H4 (cell line): ENCODE data around the gene ARID1B. TPM values are rescaled to one million over a fixed set of nuclear protein-coding genes. Genes with fewer than 3 reads are reported as not detected.

Source experiments
- DNase-seq: peaks from one replicate; pipeline ENCODE4 v3.0.0-alpha.2; 2015; ENCODE audit warnings: low spot score
- total RNA-seq: library from RNA; depleted of rRNA; stranded (reverse); fragments of >200 nt; shearing (Covaris generic); gene quantifications from 2 replicates; pipeline ENCODE4 v1.2.3, GENCODE V29; 2014

Gene ARID1B
- total RNA-seq, 1 experiment from 2014 or later: 5.6 TPM

GRCh38 chr6:157075549-157076450 is 298.6 kb downstream of the ARID1B start:
- DNase-seq: no peak

- DNase-seq: no peak
These were observed 299.3 kb downstream of the ARID1B start for GRCh38 chr6:157076451-157076822.

- DNase-seq: no peak
These were observed 300.1 kb downstream of the ARID1B start for GRCh38 chr6:157077251-157077650.

DNA sequence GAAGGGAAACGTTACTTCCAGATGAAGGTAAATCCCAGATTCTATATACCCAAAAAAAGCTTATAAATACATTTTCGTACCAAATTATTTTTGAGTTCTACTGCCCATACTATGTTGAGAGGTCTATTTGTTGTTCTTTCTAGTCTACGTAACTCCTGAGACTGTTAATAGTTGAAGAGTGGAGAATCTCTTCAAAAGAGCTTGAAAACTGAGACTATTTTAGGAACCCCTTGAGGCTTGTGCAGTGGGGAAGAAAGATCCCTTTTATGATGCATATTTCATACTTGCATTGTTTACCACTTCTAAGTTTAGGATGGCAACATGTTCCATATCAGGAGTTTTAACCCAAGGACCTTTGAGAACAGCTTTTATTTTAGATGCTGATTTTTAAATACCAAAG is 301.1 kb downstream of the ARID1B start:
- no peak for DNase-seq

DNA sequence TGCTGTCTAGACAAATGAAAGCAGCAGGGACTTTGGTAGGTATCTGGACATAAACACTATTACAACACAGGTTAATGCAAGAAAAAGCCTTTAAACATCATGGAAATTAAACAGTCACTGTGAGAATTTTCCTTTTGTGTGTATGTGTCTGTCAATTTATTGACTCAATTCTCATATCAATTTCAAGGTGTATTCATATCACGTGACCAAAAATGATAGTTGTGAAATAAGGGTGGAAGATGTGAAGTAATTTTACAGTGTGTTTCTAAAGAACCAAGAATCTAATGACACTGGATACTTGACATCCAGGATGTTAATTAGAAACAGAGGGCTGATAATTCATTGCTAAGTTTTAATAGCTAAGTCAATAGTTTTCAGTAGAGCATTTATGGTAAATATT is 302.1 kb downstream of the ARID1B start:
- DNase-seq: no peak

DNA sequence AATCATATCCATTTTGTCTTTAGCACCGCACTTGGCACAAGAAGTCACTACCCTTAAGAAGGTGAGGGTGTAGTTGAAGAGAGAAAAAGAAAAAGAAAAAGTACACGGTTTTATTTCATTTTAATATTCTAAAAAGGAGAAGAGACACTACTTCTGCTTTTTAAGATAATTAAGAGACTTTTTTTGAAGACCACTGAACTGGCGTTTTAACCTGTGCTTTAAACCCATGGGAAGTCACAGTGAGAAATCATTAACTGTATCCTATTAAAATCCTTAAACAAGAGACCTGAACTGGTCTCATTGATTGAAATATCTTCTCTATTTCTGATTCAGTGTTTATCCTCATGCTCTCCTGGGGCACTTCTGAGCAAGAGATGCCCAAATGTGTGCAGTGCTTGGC is 302.6 kb downstream of the ARID1B start:
- DNase-seq: no peak

GRCh38 chr6:157080986-157081391 is 303.8 kb downstream of the ARID1B start:
- DNase-seq: no peak

GRCh38 chr6:157083343-157083742 is 306.2 kb downstream of the ARID1B start:
- DNase-seq: no peak

DNA sequence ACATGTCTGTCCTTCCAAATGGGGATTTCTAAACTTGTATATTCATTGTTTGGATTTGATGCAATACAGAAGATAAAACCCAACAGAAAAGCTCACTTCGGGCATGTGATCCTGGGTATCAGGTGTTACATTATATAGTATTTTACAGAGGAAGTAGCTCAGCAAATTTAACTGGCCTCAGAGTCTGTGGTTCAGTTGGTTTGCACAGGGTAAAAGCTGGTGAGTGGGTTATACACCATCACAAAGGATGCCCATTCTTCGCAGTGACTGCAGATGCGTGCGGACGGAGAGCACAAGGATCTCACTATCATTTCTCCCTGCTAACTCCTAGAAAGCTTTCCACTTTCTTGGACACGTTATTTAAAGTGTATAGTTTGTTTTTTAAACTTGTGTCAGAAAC is 309.5 kb downstream of the ARID1B start:
- DNase-seq: no peak

DNA sequence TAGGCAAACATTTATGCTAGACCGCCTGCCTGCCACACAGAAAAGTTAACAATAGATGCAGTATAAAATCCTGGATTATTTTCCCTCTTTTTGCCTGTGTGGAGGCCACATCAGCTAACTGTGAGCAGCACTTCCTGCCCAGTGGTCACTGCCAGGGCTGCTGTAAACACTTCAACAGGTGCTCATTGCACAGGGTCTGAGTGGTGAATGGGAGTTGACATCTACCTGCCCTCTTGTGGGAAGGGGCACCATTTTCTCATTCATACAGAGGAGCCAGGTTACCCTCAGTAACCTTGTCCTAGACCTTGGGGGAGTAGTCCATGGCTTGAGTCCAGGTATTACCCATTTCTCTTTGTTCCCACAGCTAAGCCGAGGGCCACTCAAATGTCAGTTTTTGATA is 310.8 kb downstream of the ARID1B start:
- DNase-seq: no peak

DNA sequence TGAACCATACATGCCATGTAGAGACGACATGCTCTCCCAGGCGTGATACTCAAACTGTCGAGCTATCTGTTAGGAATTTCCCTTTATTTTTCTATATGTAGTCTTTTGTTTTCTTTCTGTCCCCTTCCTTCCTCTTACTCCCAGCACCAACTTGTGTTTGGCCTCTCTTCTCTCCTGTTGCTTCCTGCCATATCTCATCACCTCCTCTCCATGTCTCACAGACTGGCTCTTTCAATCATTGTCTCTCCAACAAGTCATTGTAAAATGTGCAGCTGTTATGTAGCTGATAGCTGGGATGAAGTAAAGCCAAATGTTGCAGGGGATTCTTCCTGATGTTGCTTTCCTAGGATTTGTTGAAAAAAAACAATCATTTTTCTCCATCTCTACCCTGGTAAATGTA is 311.7 kb downstream of the ARID1B start:
- DNase-seq: no peak

GRCh38 chr6:157089258-157089657 is 312.1 kb downstream of the ARID1B start:
- DNase-seq: no peak

- no peak for DNase-seq
These were observed 312.7 kb downstream of the ARID1B start for GRCh38 chr6:157089851-157090250.

GRCh38 chr6:157090736-157091135 is 313.6 kb downstream of the ARID1B start:
- no peak for DNase-seq

GRCh38 chr6:157091243-157091642 is 314.1 kb downstream of the ARID1B start:
- DNase-seq: no peak

DNA sequence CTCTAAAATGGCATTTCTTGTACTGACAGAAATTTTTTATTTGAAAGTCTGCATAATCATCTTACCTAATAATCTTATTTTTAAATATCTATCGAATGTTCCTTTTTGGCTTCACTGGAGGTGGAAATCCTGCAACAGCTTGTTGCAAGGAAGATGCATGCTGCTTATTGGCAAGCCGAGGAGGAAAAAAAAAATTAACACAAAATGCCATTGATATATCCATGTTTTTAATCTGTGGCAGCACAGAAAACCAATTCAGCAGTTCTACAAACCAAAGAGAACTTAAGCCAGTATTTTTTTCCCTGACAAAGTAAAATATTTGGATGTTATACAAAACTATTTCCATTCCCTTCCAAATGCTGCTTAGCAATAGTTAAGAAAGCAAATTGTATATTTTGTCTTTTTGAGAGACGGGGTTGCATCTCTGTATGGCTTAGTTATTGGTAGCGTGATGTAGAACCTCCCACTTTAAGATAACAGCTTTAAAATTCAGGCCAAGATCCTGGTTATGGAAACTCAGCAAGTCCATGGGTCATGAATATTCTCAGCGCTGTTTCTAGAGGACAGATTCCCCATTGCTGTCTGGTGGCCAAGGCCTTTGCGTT is 314.8 kb downstream of the ARID1B start:
- DNase-seq: no peak

- no peak for DNase-seq
These were observed 315.6 kb downstream of the ARID1B start for GRCh38 chr6:157092736-157093135.

DNA sequence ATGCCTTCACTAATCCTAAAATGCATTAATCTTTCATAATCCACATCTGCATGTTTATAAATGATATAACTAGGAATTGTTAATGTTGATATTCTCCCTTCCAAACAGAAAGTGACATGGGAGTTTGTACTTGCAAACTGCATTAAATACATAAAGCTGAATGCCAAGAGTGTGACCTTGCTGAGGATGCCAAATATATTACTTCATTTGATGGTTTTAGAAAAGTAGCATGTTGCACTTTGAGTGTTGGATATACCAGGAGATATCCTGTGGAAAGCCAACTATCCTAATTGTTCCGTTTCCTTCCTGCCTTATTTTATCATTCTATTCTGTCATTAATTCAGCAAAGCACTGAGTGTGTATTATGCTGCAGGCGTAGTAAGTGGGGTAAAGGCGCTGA is 316.4 kb downstream of the ARID1B start:
- no peak for DNase-seq

DNA sequence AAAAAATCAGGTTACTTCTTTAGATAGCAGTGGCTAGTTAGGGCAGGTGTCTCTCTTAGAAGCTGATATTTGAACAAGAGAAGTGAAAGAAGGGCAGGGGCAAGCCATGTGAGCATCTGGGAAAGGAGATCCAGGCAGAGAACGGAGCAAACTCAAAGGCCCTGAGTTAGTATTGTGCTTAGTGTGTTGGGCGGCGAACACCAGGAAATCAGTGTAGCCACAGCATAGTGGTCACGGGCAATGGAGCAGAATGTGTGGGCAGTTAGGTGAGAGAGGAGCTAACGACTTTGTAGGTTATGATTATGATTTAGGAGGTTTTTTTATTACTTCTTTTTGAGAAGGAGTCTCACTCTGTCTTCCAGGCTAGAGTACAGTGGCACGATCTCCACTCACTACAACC is 316.9 kb downstream of the ARID1B start:
- no peak for DNase-seq

DNA sequence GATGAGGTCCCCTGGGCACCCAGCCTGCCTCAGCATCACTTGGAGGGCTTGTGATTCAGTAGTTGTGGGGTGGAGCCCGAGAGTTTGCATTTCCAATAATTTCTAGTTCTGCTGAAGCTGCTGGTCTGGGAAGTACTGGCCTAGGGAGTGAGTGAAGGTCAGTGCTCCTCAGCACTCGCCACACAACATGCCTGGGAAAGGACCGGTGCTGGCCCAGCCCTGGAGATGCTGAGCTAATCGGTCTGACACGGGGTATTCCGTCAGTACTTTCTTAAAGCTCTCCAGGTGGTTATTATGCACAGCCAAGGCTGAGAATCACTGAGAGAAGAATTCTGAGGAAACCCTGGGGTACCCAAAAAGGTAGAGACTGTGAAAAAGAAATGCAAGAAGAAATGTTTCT is 317.9 kb downstream of the ARID1B start:
- DNase-seq: no peak

- DNase-seq: no peak
These were observed 318.4 kb downstream of the ARID1B start for GRCh38 chr6:157095569-157095968.

- no peak for DNase-seq
These were observed 318.9 kb downstream of the ARID1B start for GRCh38 chr6:157096105-157096504.

DNA sequence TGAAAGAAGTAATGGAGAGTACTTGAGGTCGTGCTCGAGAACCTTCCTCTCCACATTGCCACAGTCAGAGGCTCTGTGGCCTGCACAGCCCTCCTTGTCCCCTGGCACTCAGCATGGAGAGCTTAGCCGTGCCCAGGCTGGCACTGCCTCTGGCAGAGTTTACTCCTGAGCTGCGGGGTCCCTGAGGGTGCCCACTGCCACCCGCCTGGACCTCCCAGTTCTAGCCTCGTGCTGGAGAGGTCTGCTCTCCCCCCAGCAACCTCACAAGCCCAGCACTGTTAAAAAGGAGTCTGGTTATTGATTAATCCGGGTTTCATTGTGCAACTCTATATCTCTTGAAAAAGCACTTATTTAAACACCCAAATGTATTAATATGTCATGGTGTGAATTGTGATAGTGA is 319.3 kb downstream of the ARID1B start:
- DNase-seq: no peak
